BJ (cell line): ENCODE data around the gene SDHB. TPM values are rescaled to one million over a fixed set of nuclear protein-coding genes. Genes with fewer than 3 reads are reported as not detected.

ENCODE experiments used
- CTCF ChIA-PET: fragments of 350-600 bp; formaldehyde crosslinking; extraction: SDS; loops from one replicate; lab custom pipeline; 2021; ENCODE audit warnings: antibody characterized with exemption, inconsistent platforms; lab: Yijun Ruan, JAX
- POLR2A ChIA-PET: fragments of 300-600 bp; sonication (Branson Sonifier 250); formaldehyde crosslinking; extraction: SDS; loops from one replicate; lab custom pipeline; 2021; ENCODE audit warnings: antibody characterized with exemption; lab: Charles Lee
- DNase-seq: peaks from one replicate; pipeline ENCODE4 v3.0.0-alpha.2; 2011; ENCODE audit warnings: low read depth
- H3K27me3 ChIP-seq: 2 replicates; pipeline ENCODE4 v1.6.0; 2011; ENCODE audit warnings: low read length; ENCODE audit not compliant: control insufficient read depth, insufficient read depth
- H3K36me3 ChIP-seq: 2 replicates; pipeline ENCODE4 v1.5.1; 2011; ENCODE audit warnings: low read length; ENCODE audit not compliant: control insufficient read depth, insufficient read depth
- H3K4me3 ChIP-seq: 2 replicates; pipeline ENCODE4 v1.5.1; 2011; ENCODE audit warnings: low read depth, mild to moderate bottlenecking, control low read depth, low read length
- polyA plus RNA-seq: library from polyadenylated mRNA; depleted of rRNA; stranded (reverse); fragments of >200 nt; gene quantifications from 2 replicates; pipeline ENCODE4 v1.2.3, GENCODE V29; 2011
- TF ChIP-seq, protein P1 (sequence below): IDR thresholded peaks from 2 replicates; pipeline ENCODE4 v1.5.1; 2011; ENCODE audit warnings: low read depth, mild to moderate bottlenecking, control low read depth, inconsistent platforms, low read length, moderate library complexity; ENCODE audit not compliant: insufficient read depth

Gene SDHB
- polyA plus RNA-seq, 1 experiment, result 115 TPM

DNA sequence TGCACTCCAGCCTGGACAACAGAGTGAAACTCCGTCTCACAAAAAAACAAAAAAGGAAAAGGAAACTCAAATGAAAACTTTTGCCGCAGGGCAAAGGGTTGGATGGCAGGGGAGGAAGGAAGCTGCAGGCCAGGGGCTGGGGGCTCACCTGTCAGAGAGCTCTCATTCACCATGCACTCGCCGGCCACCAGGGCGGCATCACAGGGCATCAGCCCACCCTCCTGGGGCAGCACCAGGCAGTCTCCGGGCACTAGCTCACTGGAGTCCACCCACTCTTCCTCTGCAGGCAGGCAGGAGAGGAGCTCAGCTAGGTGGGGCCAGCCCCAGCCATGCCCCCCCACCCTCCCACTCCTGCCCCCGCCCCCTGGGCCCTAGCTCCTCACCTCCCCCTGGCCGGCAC lies 54.0 kb downstream of the SDHB start:
- POLR2A ChIA-PET, result no interaction called here
- CTCF ChIA-PET, result interaction anchor here (1.0 kb wide), 1 partner anchor 46 kb away, joined by 3 read pairs; no protein-coding TSS in a partner anchor
- Histone ChIP-seq H3K27me3 (no peaks in the 10 kb centered on the region), H3K4me3 (no peak overlapping the region), H3K36me3 (peaks cover 13% of the 10 kb centered on the region)
- TF ChIP-seq, protein P1, sequence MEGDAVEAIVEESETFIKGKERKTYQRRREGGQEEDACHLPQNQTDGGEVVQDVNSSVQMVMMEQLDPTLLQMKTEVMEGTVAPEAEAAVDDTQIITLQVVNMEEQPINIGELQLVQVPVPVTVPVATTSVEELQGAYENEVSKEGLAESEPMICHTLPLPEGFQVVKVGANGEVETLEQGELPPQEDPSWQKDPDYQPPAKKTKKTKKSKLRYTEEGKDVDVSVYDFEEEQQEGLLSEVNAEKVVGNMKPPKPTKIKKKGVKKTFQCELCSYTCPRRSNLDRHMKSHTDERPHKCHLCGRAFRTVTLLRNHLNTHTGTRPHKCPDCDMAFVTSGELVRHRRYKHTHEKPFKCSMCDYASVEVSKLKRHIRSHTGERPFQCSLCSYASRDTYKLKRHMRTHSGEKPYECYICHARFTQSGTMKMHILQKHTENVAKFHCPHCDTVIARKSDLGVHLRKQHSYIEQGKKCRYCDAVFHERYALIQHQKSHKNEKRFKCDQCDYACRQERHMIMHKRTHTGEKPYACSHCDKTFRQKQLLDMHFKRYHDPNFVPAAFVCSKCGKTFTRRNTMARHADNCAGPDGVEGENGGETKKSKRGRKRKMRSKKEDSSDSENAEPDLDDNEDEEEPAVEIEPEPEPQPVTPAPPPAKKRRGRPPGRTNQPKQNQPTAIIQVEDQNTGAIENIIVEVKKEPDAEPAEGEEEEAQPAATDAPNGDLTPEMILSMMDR, result no peak
- DNase-seq, result no peak

- POLR2A ChIA-PET, result no interaction called here
- CTCF ChIA-PET, result no interaction called here
Measured at GRCh38 chr1:16998589-16998988, 55.2 kb downstream of the SDHB start.

DNA sequence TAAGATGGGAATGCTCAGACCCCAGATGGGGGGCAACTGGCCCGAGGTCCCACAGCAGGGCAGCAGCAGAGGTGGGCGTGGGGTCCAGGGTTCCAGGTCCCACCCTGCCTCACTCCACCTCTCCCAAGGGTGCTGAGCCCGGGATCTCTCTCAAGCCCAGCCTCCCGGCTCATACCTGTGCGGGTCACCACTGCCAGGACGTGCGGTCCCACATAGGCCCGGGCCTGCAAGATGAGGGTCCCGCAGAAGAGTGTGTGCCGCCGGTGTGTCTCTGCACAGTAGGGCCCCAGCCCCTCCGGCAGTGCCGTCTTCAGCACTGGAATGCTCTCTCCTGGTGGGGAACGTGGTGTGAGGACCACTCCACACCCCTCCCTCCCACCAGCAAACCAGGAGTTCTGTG lies 57.0 kb downstream of the SDHB start:
- ChIA-PET CTCF (no interaction called here), POLR2A (no interaction called here)
- no peaks in the 10 kb centered on the region for H3K27me3 ChIP-seq
- peaks cover 5% of the 10 kb centered on the region for H3K36me3 ChIP-seq
- TF ChIP-seq, protein P1, result no peak
- DNase-seq, result no peak
- no peak overlapping the region for H3K4me3 ChIP-seq

More at GRCh38 chr1:16998589-16998988, 55.2 kb downstream of the SDHB start:
- Histone ChIP-seq H3K4me3 (no peak overlapping the region), H3K27me3 (no peaks in the 10 kb centered on the region), H3K36me3 (peaks cover 13% of the 10 kb centered on the region)
- TF ChIP-seq, protein P1, result no peak
- DNase-seq, result no peak

GRCh38 chr1:16993521-16994038 lies 60.3 kb downstream of the SDHB start:
- TF ChIP-seq, protein P1, result no peak
- peaks cover 2% of the 10 kb centered on the region; the same call in 1 of the 2 replicates for H3K36me3 ChIP-seq
- H3K4me3 ChIP-seq, result no peak overlapping the region
- no peak for DNase-seq
- ChIA-PET POLR2A (no interaction called here), CTCF (interaction anchor here (1.1 kb wide), 1 partner anchor 33 kb away, joined by 4 read pairs; no protein-coding TSS in a partner anchor)
- H3K27me3 ChIP-seq, result no peaks in the 10 kb centered on the region

GRCh38 chr1:16992675-16993074 lies 61.2 kb downstream of the SDHB start:
- TF ChIP-seq, protein P1, result no peak
- ChIA-PET POLR2A (no interaction called here), CTCF (interaction anchor here (1.1 kb wide), 1 partner anchor 32 kb away, joined by 4 read pairs; no protein-coding TSS in a partner anchor)
- Histone ChIP-seq H3K4me3 (no peak overlapping the region), H3K36me3 (peaks cover 2% of the 10 kb centered on the region; the same call in 1 of the 2 replicates), H3K27me3 (no peaks in the 10 kb centered on the region)
- DNase-seq, result no peak
